Measurements from ENCODE around the gene BPNT1.
"Not testable (repeated sequence)": the region's sequence is repeated elsewhere in the genome, so short reads cannot be mapped to it uniquely, and the experiment has no call there.

DNA sequence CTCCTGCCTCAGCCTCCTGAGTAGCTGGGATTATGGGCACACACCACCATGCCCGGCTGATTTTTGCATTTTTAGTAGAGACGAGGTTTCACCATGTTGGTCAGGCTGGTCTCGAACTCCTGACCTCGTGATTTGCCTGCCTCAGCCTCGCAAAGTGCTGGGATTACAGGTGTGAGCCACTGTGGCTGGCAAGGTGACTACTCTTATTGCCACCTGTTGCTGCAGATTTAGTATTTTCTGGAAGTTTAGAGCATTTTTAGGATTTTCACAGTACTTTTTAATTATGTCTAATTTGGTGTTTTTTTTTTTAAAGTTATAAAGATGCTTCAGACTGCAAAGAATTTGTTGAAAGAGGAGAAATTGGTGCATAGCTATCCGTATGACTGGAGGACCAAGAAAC, 20.9 kb upstream of the BPNT1 start:
- TF ChIP-seq, protein P1, sequence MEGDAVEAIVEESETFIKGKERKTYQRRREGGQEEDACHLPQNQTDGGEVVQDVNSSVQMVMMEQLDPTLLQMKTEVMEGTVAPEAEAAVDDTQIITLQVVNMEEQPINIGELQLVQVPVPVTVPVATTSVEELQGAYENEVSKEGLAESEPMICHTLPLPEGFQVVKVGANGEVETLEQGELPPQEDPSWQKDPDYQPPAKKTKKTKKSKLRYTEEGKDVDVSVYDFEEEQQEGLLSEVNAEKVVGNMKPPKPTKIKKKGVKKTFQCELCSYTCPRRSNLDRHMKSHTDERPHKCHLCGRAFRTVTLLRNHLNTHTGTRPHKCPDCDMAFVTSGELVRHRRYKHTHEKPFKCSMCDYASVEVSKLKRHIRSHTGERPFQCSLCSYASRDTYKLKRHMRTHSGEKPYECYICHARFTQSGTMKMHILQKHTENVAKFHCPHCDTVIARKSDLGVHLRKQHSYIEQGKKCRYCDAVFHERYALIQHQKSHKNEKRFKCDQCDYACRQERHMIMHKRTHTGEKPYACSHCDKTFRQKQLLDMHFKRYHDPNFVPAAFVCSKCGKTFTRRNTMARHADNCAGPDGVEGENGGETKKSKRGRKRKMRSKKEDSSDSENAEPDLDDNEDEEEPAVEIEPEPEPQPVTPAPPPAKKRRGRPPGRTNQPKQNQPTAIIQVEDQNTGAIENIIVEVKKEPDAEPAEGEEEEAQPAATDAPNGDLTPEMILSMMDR (conservative IDR thresholded peaks at IDR 0.05 in 1 of 2, IDR thresholded peaks at IDR 0.05 in 1 of 2; ENCODE audit: extremely low read depth in 1 of 2, insufficient read depth in 1 of 2, low read depth in 1 of 2, low read length in 2 of 2): not testable (repeated sequence)
- TF ChIP-seq EZH2 (IDR thresholded peaks at IDR 0.05; ENCODE audit: borderline replicate concordance, low read length): not testable (repeated sequence)

All from mammary epithelial cell (primary cell).